Mammary epithelial cell (primary cell): ENCODE measurements around the gene ZMAT2.

ENCODE experiments used
- EZH2 ChIP-seq: IDR thresholded peaks from 2 replicates; pipeline ENCODE4 v1.6.1; 2012; ENCODE audit warnings: low read length, inconsistent platforms, borderline replicate concordance
- TF ChIP-seq, protein P1 (sequence below), 2 donors: IDR thresholded peaks in 1 of 2; conservative IDR thresholded peaks in 1 of 2; 2 replicates each; pipeline ENCODE4 v1.5.1; 2011 to 2012; ENCODE audit warnings: inconsistent platforms in 2 of 2, low read length in 2 of 2, mild to moderate bottlenecking in 2 of 2, control low read depth in 1 of 2, low read depth in 1 of 2; ENCODE audit not compliant: insufficient read depth in 1 of 2; ENCODE audit errors: extremely low read depth in 1 of 2

- TF ChIP-seq, protein P1, sequence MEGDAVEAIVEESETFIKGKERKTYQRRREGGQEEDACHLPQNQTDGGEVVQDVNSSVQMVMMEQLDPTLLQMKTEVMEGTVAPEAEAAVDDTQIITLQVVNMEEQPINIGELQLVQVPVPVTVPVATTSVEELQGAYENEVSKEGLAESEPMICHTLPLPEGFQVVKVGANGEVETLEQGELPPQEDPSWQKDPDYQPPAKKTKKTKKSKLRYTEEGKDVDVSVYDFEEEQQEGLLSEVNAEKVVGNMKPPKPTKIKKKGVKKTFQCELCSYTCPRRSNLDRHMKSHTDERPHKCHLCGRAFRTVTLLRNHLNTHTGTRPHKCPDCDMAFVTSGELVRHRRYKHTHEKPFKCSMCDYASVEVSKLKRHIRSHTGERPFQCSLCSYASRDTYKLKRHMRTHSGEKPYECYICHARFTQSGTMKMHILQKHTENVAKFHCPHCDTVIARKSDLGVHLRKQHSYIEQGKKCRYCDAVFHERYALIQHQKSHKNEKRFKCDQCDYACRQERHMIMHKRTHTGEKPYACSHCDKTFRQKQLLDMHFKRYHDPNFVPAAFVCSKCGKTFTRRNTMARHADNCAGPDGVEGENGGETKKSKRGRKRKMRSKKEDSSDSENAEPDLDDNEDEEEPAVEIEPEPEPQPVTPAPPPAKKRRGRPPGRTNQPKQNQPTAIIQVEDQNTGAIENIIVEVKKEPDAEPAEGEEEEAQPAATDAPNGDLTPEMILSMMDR (conservative IDR thresholded peaks at IDR 0.05 in 1 of 2, IDR thresholded peaks at IDR 0.05 in 1 of 2; ENCODE audit: extremely low read depth in 1 of 2, insufficient read depth in 1 of 2, low read depth in 1 of 2, low read length in 2 of 2), result no peak
- no peak for TF ChIP-seq EZH2
These were observed 6.0 kb upstream of the ZMAT2 start for GRCh38 chr5:140694276-140694675.
